Body of pancreas (tissue), 4 donors: ENCODE data around the gene NBEA.

ENCODE experiments used
- CTCF ChIP-seq, 7 experiments: fragments of 450-650 bp in 4 of 7; fragments of 200-600 bp in 3 of 7; sonication (generic) in 3 of 7; IDR thresholded peaks; one replicate each; pipeline ENCODE4 v1.5.1; 2016 to 2019; ENCODE audit warnings: antibody characterized with exemption in 7 of 7
- POLR2A ChIP-seq, 3 donors: fragments of 450-650 bp; IDR thresholded peaks; one replicate each; pipeline ENCODE4 v1.6.1; 2016; ENCODE audit warnings: antibody characterized with exemption in 3 of 3, mild to moderate bottlenecking in 2 of 3

GRCh38 chr13:35478271-35479037, 536.4 kb downstream of the NBEA start:
- no peak for TF ChIP-seq CTCF (IDR thresholded peaks at IDR 0.05)
- no peak for TF ChIP-seq POLR2A (IDR thresholded peaks at IDR 0.05)
